ENCODE data around the gene ACAD10.

- TF ChIP-seq POLR2AphosphoS5 (IDR thresholded peaks at IDR 0.05; ENCODE audit: borderline replicate concordance, low read depth, low read length) (no peak), EZH2 (IDR thresholded peaks at IDR 0.05) (no peak), FOXP2 (optimal IDR thresholded peaks at IDR 0.05; ENCODE audit: control extremely low read depth, extremely low read length, insufficient read depth) (no peak)
These were observed 71.7 kb downstream of the ACAD10 start for GRCh38 chr12:111757361-111758119.

Data from SK-N-MC (cell line).